Activated CD4-positive, alpha-beta memory T cell treated with anti-CD3 and anti-CD28 coated beads for 36 hours (primary cell): ENCODE data around the gene PRRT4. TPM values are rescaled to one million over a fixed set of nuclear protein-coding genes. Genes with fewer than 3 reads are reported as not detected.

Experiments
- CTCF ChIA-PET: fragments of 350-600 bp; sonication (Branson Sonifier 250); formaldehyde crosslinking; loops from one replicate; lab custom pipeline; 2021; ENCODE audit warnings: antibody characterized with exemption, inconsistent platforms; lab: Charles Lee
- POLR2A ChIA-PET: fragments of 350-600 bp; sonication (Branson Sonifier 250); formaldehyde crosslinking; loops from one replicate; lab custom pipeline; 2021; ENCODE audit warnings: antibody characterized with exemption; lab: Charles Lee
- DNase-seq: peaks from one replicate; pipeline ENCODE4 v3.0.0-alpha.2; 2020
- H3K27ac Mint-ChIP-seq: one replicate; pipeline ENCODE4 v1.8.0; 2021; ENCODE audit warnings: mixed read lengths
- H3K27me3 Mint-ChIP-seq: one replicate; pipeline ENCODE4 v1.8.0; 2021; ENCODE audit warnings: mixed read lengths
- H3K36me3 Mint-ChIP-seq: one replicate; pipeline ENCODE4 v1.8.0; 2021; ENCODE audit warnings: mixed read lengths
- H3K4me1 Mint-ChIP-seq: one replicate; pipeline ENCODE4 v1.8.0; 2021; ENCODE audit warnings: low read depth, mixed read lengths
- H3K4me3 Mint-ChIP-seq: one replicate; pipeline ENCODE4 v1.8.0; 2021; ENCODE audit warnings: mild to moderate bottlenecking, mixed read lengths
- H3K9me3 Mint-ChIP-seq: one replicate; pipeline ENCODE4 v1.8.0; 2021; ENCODE audit warnings: mixed read lengths
- intact Hi-C: fragments of 100-400 bp; cut with micrococcal nuclease; formaldehyde crosslinking; loops from one replicate; pipeline ENCODE4 v1.15.1; 2023
- total RNA-seq, 2 experiments: library from RNA; stranded (reverse); gene quantifications; one replicate each; pipeline ENCODE4 v1.2.3, GENCODE V29; 2021

The PRRT4 gene
- total RNA-seq, 2 experiments from 2014 or later = 0.10 to 0.12 TPM

- POLR2A ChIA-PET = no interaction called here
- Mint-ChIP-seq H3K36me3 (no peaks in the 10 kb centered on the region), H3K4me1 (no peaks in the 10 kb centered on the region), H3K9me3 (no peaks in the 10 kb centered on the region), H3K27me3 (no peaks in the 10 kb centered on the region), H3K27ac (no peak overlapping the region), H3K4me3 (no peak overlapping the region)
- DNase-seq = no peak
- CTCF ChIA-PET = interaction anchor here (16.3 kb wide), 1 partner anchor 37 kb away, joined by 507 read pairs; the partner anchor contains the start of gene RBM28
- intact Hi-C loops = no loop called here
Measured at GRCh38 chr7:128384726-128385125, 23.2 kb upstream of the PRRT4 start.

DNA sequence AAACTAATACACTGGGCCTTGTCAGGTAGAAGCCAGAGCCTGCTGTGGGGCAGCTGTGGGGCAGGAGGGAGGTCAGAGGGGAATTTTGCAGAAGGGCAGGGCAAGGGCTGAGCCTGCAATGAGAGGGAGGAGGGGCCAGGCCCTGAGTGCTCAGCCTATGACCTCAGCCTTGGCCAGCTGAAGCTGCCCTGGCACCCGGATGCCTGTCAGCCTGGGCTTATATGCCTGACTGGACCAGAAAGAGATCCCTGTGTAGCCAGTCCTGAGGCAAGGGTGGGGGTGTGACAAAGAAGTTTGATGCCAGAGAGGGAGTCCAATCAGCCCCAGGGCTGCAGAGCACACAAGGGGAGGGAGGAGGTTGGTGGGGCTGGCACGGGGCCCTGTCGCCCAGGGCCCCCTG lies 22.3 kb upstream of the PRRT4 start:
- Mint-ChIP-seq H3K4me1 (no peaks in the 10 kb centered on the region), H3K27me3 (no peaks in the 10 kb centered on the region), H3K9me3 (no peaks in the 10 kb centered on the region), H3K4me3 (no peak overlapping the region), H3K36me3 (no peaks in the 10 kb centered on the region), H3K27ac (no peak overlapping the region)
- DNase-seq = no peak
- CTCF ChIA-PET = interaction anchor here (0.7 to 16.3 kb wide), 3 partner anchors 12 to 42 kb away, joined by 3 to 507 read pairs (median 3); partner anchors contain the start of gene RBM28
- intact Hi-C loops = no loop called here
- POLR2A ChIA-PET = no interaction called here

DNA sequence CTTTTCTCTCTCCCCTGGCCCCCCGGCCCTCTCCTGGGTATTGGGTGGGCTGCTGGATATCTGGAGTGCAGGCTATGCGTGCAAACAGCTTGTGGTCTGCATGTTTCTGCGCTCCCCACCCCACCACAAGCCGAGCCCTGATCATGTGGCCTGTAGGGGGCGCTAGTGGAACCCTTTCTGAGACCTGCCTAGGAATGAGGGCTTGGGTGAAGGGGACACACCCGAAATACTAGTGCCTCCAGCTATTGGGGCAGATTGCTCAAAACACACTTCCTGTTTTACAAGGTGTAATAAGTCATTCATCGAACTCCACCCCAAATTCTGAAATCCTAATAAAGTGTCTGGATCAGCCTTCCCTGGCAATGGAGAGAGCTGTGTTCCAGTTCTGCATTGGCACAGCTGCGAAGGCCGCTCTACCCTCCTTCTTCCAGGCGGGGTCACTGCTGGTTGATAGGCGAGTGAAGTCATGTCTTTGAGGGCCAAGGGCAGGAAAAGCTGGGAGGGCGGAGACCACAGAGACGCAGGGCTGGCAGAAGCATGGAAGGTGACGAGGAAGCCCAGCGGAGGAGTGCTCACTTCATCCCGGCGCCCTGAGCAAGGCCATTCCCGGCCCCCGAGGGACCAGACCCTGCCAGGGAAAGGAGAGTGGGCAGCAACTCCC lies 19.8 kb upstream of the PRRT4 start:
- intact Hi-C loops = no loop called here
- DNase-seq = peak; percentile 59
- no peaks in the 10 kb centered on the region for H3K9me3 Mint-ChIP-seq
- no peaks in the 10 kb centered on the region for H3K36me3 Mint-ChIP-seq
- H3K27ac Mint-ChIP-seq = no peak overlapping the region
- no peaks in the 10 kb centered on the region for H3K4me1 Mint-ChIP-seq
- no peak overlapping the region for H3K4me3 Mint-ChIP-seq
- CTCF ChIA-PET = interaction anchor here (0.5 to 16.3 kb wide), 20 partner anchors 8 to 327 kb away, joined by 3 to 507 read pairs (median 4); partner anchors contain the start of gene RBM28
- H3K27me3 Mint-ChIP-seq = no peaks in the 10 kb centered on the region
- POLR2A ChIA-PET = no interaction called here

DNA sequence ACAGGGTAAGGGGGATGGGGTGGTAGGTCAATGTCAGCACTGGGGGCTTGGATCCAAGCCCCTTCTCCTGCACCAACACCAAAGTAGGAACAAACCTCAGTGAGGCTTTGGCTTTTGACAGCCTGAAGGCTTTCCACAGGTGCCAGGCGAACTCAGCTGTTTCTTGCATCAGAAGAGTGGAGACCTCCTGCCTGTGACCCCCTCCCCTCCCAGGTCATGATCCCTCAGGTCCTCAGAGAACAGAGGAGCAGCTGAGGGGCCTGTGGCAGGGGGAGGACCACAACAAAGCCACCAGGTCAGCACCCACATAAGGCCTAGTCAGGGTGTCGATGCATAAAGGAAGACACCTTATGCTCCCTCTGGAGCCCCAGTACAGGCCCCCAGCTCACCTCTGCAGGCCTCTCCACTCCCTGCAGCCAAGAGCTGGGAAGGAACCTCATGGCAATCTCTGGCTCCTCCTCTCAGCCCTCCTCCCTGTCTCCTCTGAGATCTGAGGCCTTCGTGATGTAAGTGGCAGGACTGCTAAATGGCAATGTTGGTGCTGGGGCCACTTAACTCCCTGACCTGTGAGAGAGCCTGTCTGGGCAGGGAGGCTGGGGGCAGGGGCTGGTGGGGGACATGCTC lies 19.1 kb upstream of the PRRT4 start:
- CTCF ChIA-PET = interaction anchor here (1.2 to 16.3 kb wide), 16 partner anchors 9 to 328 kb away, joined by 3 to 507 read pairs (median 4); partner anchors contain the start of gene RBM28
- Mint-ChIP-seq H3K9me3 (no peaks in the 10 kb centered on the region), H3K4me3 (no peak overlapping the region), H3K4me1 (no peaks in the 10 kb centered on the region), H3K27me3 (no peaks in the 10 kb centered on the region), H3K36me3 (no peaks in the 10 kb centered on the region), H3K27ac (no peak overlapping the region)
- intact Hi-C loops = no loop called here
- no peak for DNase-seq
- POLR2A ChIA-PET = no interaction called here

- POLR2A ChIA-PET = no interaction called here
- H3K27me3 Mint-ChIP-seq = no peaks in the 10 kb centered on the region
- no peaks in the 10 kb centered on the region for H3K36me3 Mint-ChIP-seq
- no peaks in the 10 kb centered on the region for H3K9me3 Mint-ChIP-seq
- CTCF ChIA-PET = interaction anchor here (1.2 to 16.3 kb wide), 7 partner anchors 18 to 47 kb away, joined by 3 to 507 read pairs (median 6); partner anchors contain the start of gene RBM28
- H3K4me1 Mint-ChIP-seq = no peaks in the 10 kb centered on the region
- no peak for DNase-seq
- no peak overlapping the region for H3K4me3 Mint-ChIP-seq
- no peak overlapping the region for H3K27ac Mint-ChIP-seq
- intact Hi-C loops = no loop called here
Measured at GRCh38 chr7:128379900-128380479, 18.5 kb upstream of the PRRT4 start.

GRCh38 chr7:128378637-128379036 lies 17.1 kb upstream of the PRRT4 start:
- no peak overlapping the region for H3K4me3 Mint-ChIP-seq
- no peaks in the 10 kb centered on the region for H3K36me3 Mint-ChIP-seq
- H3K4me1 Mint-ChIP-seq = no peaks in the 10 kb centered on the region
- no peaks in the 10 kb centered on the region for H3K9me3 Mint-ChIP-seq
- no peak overlapping the region for H3K27ac Mint-ChIP-seq
- ChIA-PET POLR2A (no interaction called here), CTCF (interaction anchor here (1.8 to 16.3 kb wide), 2 partner anchors 9 to 31 kb away, joined by 7 to 507 read pairs; partner anchors contain the start of gene RBM28)
- H3K27me3 Mint-ChIP-seq = no peaks in the 10 kb centered on the region
- no peak for DNase-seq
- intact Hi-C loops = no loop called here

GRCh38 chr7:128376077-128376476 lies 14.6 kb upstream of the PRRT4 start:
- ChIA-PET POLR2A (no interaction called here), CTCF (interaction anchor here (0.8 to 2.5 kb wide), 3 partner anchors 11 to 29 kb away, joined by 3 to 20 read pairs (median 4); no protein-coding TSS in a partner anchor)
- no peak overlapping the region for H3K4me3 Mint-ChIP-seq
- intact Hi-C loops = no loop called here
- H3K36me3 Mint-ChIP-seq = no peaks in the 10 kb centered on the region
- no peak overlapping the region for H3K27ac Mint-ChIP-seq
- H3K9me3 Mint-ChIP-seq = no peaks in the 10 kb centered on the region
- H3K27me3 Mint-ChIP-seq = no peaks in the 10 kb centered on the region
- H3K4me1 Mint-ChIP-seq = no peaks in the 10 kb centered on the region
- DNase-seq = no peak

GRCh38 chr7:128374041-128374440 lies 12.6 kb upstream of the PRRT4 start:
- ChIA-PET POLR2A (no interaction called here), CTCF (interaction anchor here (0.9 to 3.4 kb wide), 6 partner anchors 12 to 30 kb away, joined by 3 to 22 read pairs (median 5); partner anchors contain the start of gene RBM28)
- intact Hi-C loops = no loop called here
- Mint-ChIP-seq H3K9me3 (no peaks in the 10 kb centered on the region), H3K4me3 (no peak overlapping the region), H3K36me3 (no peaks in the 10 kb centered on the region), H3K27ac (no peak overlapping the region), H3K27me3 (no peaks in the 10 kb centered on the region), H3K4me1 (no peaks in the 10 kb centered on the region)
- DNase-seq = no peak

DNA sequence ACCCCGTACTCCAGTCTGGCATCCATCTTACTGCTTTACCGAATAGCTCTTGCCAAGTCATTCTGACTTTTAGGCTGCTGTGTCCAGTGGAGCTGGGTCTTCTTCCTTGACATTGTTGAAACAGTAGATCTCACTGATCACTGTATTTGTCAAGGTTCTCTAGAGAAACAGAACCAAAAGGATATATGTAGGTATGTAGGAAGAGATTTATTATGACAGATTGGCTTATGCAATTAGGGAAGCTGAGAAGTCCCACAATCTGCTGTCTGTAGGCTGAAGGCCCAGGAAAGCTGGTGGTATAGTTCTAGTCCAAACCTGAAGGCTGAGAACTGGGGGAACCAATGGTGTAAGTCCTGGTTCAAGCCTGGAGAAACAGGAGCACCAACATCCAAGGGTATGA lies 12.1 kb upstream of the PRRT4 start:
- DNase-seq = no peak
- intact Hi-C loops = no loop called here
- Mint-ChIP-seq H3K27me3 (no peaks in the 10 kb centered on the region), H3K36me3 (no peaks in the 10 kb centered on the region), H3K9me3 (no peaks in the 10 kb centered on the region), H3K4me1 (no peaks in the 10 kb centered on the region), H3K27ac (no peak overlapping the region), H3K4me3 (no peak overlapping the region)
- ChIA-PET CTCF (interaction anchor here (0.9 to 3.4 kb wide), 6 partner anchors 11 to 30 kb away, joined by 3 to 22 read pairs (median 5); partner anchors contain the start of gene RBM28), POLR2A (no interaction called here)

GRCh38 chr7:128370491-128370890 lies 9.0 kb upstream of the PRRT4 start:
- CTCF ChIA-PET = no interaction called here
- intact Hi-C loops = no loop called here
- Mint-ChIP-seq H3K4me3 (no peak overlapping the region), H3K9me3 (no peaks in the 10 kb centered on the region), H3K27me3 (peaks cover 15% of the 10 kb centered on the region), H3K4me1 (no peaks in the 10 kb centered on the region), H3K36me3 (no peaks in the 10 kb centered on the region), H3K27ac (no peak overlapping the region)
- DNase-seq = no peak
- POLR2A ChIA-PET = no interaction called here

GRCh38 chr7:128366986-128367385 lies 5.5 kb upstream of the PRRT4 start:
- peaks cover 12% of the 10 kb centered on the region for H3K4me1 Mint-ChIP-seq
- no peak for DNase-seq
- intact Hi-C loops = no loop called here
- no peak overlapping the region for H3K27ac Mint-ChIP-seq
- H3K9me3 Mint-ChIP-seq = no peaks in the 10 kb centered on the region
- H3K36me3 Mint-ChIP-seq = no peaks in the 10 kb centered on the region
- H3K4me3 Mint-ChIP-seq = no peak overlapping the region
- peaks cover 37% of the 10 kb centered on the region for H3K27me3 Mint-ChIP-seq
- CTCF ChIA-PET = interaction anchor here (0.6 to 4.7 kb wide), 2 partner anchors 20 to 38 kb away, joined by 3 to 15 read pairs; no protein-coding TSS in a partner anchor
- POLR2A ChIA-PET = no interaction called here

GRCh38 chr7:128366300-128366699 lies 4.8 kb upstream of the PRRT4 start:
- no peak for DNase-seq
- peaks cover 15% of the 10 kb centered on the region for H3K4me1 Mint-ChIP-seq
- H3K36me3 Mint-ChIP-seq = no peaks in the 10 kb centered on the region
- no peaks in the 10 kb centered on the region for H3K9me3 Mint-ChIP-seq
- H3K27me3 Mint-ChIP-seq = peaks cover 40% of the 10 kb centered on the region
- intact Hi-C loops = no loop called here
- H3K4me3 Mint-ChIP-seq = no peak overlapping the region
- CTCF ChIA-PET = interaction anchor here (0.6 to 4.7 kb wide), 2 partner anchors 19 to 38 kb away, joined by 3 to 15 read pairs; no protein-coding TSS in a partner anchor
- POLR2A ChIA-PET = no interaction called here
- no peak overlapping the region for H3K27ac Mint-ChIP-seq
